OCI-LY3 (cell line): ENCODE results near the gene LGALS8.

Experiments
- H2AFZ ChIP-seq: fragments of 200-600, 300-600 bp; shearing (Covaris generic); 2 replicates; pipeline ENCODE4 v1.6.0; 2014; ENCODE audit warnings: antibody characterized with exemption, low read depth, low read length
- H3K27ac ChIP-seq: fragments of 200-600, 300-600 bp; sonication (generic); 2 replicates; pipeline ENCODE4 v1.5.1; 2014; ENCODE audit warnings: mild to moderate bottlenecking, low read length, moderate library complexity, mixed read lengths
- H3K27me3 ChIP-seq: fragments of 200-600, 300-600 bp; sonication (generic); 2 replicates; pipeline ENCODE4 v1.6.1; 2014; ENCODE audit warnings: low read depth, low read length, mixed read lengths
- H3K36me3 ChIP-seq: fragments of 200-600, 300-600 bp; sonication (generic); replicated peaks from 2 replicates; pipeline ENCODE3; 2014; ENCODE audit warnings: low read depth, low read length, mixed read lengths
- H3K4me1 ChIP-seq: fragments of 300-600, 200-600 bp; sonication (generic); 2 replicates; pipeline ENCODE4 v1.6.1; 2014; ENCODE audit warnings: low read length, mixed read lengths
- H3K4me2 ChIP-seq: fragments of 200-600, 300-600 bp; sonication (generic); 2 replicates; pipeline ENCODE4 v1.6.1; 2014; ENCODE audit warnings: low read length, mixed read lengths
- H3K4me3 ChIP-seq: fragments of 300-600, 200-600 bp; sonication (generic); 2 replicates; pipeline ENCODE4 v1.5.1; 2014; ENCODE audit warnings: antibody characterized with exemption, mild to moderate bottlenecking, low read length, moderate library complexity
- H3K79me2 ChIP-seq: fragments of 300-600, 200-600 bp; shearing (Covaris generic); 2 replicates; pipeline ENCODE4 v1.6.1; 2014; ENCODE audit warnings: mild to moderate bottlenecking, low read length, mixed read lengths
- H3K9ac ChIP-seq: fragments of 300-600, 200-600 bp; shearing (Covaris generic); 2 replicates; pipeline ENCODE4 v1.6.0; 2014; ENCODE audit warnings: mild to moderate bottlenecking, low read length, moderate library complexity
- H3K9me3 ChIP-seq: fragments of 200-600, 300-600 bp; shearing (Covaris generic); 2 replicates; pipeline ENCODE4 v1.6.1; 2014; ENCODE audit warnings: low read length, mixed read lengths; ENCODE audit not compliant: insufficient read depth
- H4K20me1 ChIP-seq: fragments of 200-600, 300-600 bp; sonication (generic); 2 replicates; pipeline ENCODE4 v1.6.1; 2016; ENCODE audit warnings: low read length, mixed read lengths; ENCODE audit not compliant: insufficient read depth
- CTCF ChIP-seq: fragments of 200-600, 300-600 bp; sonication (generic); IDR thresholded peaks from 2 replicates; pipeline ENCODE4 v1.5.1; 2014; ENCODE audit warnings: antibody characterized with exemption, low read length, low read depth
- EZH2phosphoT487 ChIP-seq: fragments of 200-600 bp; shearing (Covaris generic); IDR thresholded peaks from 2 replicates; pipeline ENCODE4 v1.6.1; 2018; ENCODE audit warnings: antibody characterized with exemption, mixed run types, low read depth

LGALS8 gene

DNA sequence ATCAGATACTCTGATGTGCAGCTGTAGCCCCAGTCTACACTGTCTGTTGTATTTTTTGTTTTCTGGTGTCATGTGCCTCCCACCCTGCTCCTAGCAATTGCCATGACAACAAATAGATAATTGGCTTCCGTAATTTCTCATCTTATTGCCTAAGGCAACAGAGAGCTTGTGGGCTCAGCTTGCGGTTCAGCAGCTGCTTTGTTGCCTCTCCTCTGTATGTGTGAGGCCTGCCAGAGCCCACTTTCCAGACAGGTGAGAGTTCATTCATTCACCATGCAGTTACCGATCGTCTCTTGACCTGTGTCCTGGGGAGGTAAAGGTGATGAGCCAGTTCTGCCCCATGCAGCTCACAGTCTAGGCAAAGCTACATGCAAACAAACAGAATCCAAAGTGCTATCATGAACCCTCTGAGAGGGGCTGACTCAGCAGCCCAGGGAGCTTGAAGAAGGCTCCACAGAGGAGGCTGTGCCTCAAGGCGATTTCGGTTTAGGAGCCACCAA is 11.9 kb downstream of the LGALS8 start:
- Histone ChIP-seq H3K27ac (no peak overlapping the region), H4K20me1 (no peaks in the 10 kb centered on the region), H3K4me3 (no peak overlapping the region), H3K79me2 (no peaks in the 10 kb centered on the region), H3K9ac (no peak overlapping the region), H3K36me3 (peaks cover 13% of the 10 kb centered on the region), H3K4me1 (peaks cover 14% of the 10 kb centered on the region), H3K27me3 (no peaks in the 10 kb centered on the region), H3K9me3 (no peaks in the 10 kb centered on the region), H3K4me2 (no peak overlapping the region), H2AFZ (no peak overlapping the region)
- TF ChIP-seq EZH2phosphoT487: no peak
- no peak for TF ChIP-seq CTCF

DNA sequence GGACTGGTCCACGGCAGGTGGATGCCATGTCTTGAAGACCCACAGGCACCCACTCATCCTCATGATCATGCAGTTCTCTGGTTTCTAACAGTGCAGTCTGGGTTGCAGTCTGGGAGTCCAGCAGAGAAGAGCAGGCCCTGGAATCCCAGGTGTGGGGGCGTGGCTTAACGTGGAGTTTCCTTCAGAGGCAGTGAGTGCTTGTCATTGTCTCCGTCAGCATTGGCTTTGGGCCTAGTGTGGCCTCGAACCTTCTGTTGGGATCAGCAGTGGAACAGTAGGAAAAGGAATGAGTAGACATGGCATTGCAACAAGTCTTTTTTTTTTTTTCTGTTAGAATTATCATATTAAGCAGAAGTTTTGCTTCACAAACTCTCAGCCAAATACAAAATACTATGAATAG is 12.8 kb downstream of the LGALS8 start:
- TF ChIP-seq EZH2phosphoT487: no peak
- no peak for TF ChIP-seq CTCF
- Histone ChIP-seq H3K4me2 (no peak overlapping the region), H3K9ac (no peak overlapping the region), H3K27ac (no peak overlapping the region), H3K79me2 (no peaks in the 10 kb centered on the region), H3K27me3 (no peaks in the 10 kb centered on the region), H2AFZ (no peak overlapping the region), H3K4me3 (no peak overlapping the region), H3K36me3 (peaks cover 16% of the 10 kb centered on the region), H4K20me1 (no peaks in the 10 kb centered on the region), H3K9me3 (no peaks in the 10 kb centered on the region), H3K4me1 (peaks cover 8% of the 10 kb centered on the region)

DNA sequence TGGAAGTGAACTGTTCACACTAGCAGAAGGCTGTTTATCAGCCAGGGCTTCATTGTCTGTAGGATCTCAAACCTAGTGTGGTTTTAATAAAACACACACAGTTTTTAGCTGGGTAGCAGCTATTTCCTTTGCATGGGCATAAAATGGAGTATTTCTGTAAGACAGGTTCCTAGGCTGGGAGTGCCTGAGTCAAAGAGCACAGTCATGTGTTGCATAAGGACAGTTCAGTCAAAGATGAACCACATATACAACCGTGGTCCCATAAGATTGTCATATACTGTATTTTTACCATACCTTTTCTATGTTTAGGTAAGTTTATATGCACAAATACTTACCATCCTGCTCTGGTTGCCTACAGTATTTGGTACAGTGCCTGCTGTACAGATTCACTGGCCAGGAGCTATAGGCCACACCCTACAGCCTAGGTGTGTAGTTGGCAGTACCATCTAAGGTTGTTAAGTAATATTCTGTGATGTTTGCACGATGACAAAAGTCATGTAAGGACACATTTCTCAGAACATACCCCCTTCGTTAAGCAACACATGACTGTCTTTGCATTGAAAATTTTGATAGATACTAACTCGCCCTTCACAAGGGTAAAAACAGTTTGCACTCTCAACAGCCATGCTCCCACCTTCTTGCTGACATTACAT is 17.2 kb downstream of the LGALS8 start:
- peaks cover 36% of the 10 kb centered on the region for H3K36me3 ChIP-seq
- H3K27ac ChIP-seq: no peak overlapping the region
- no peak overlapping the region for H3K4me3 ChIP-seq
- H3K9me3 ChIP-seq: no peaks in the 10 kb centered on the region
- H2AFZ ChIP-seq: no peak overlapping the region
- H3K9ac ChIP-seq: no peak overlapping the region
- TF ChIP-seq CTCF (no peak), EZH2phosphoT487 (no peak)
- H4K20me1 ChIP-seq: no peaks in the 10 kb centered on the region
- no peaks in the 10 kb centered on the region for H3K4me1 ChIP-seq
- no peak overlapping the region for H3K4me2 ChIP-seq
- H3K79me2 ChIP-seq: no peaks in the 10 kb centered on the region
- no peaks in the 10 kb centered on the region for H3K27me3 ChIP-seq

- no peaks in the 10 kb centered on the region for H4K20me1 ChIP-seq
- no peak overlapping the region for H3K27ac ChIP-seq
- H3K79me2 ChIP-seq: no peaks in the 10 kb centered on the region
- H3K27me3 ChIP-seq: no peaks in the 10 kb centered on the region
- H3K4me1 ChIP-seq: no peaks in the 10 kb centered on the region
- H2AFZ ChIP-seq: no peak overlapping the region
- H3K9me3 ChIP-seq: no peaks in the 10 kb centered on the region
- H3K4me3 ChIP-seq: no peak overlapping the region
- no peak overlapping the region for H3K4me2 ChIP-seq
- TF ChIP-seq EZH2phosphoT487: no peak
- no peak for TF ChIP-seq CTCF
- no peak overlapping the region for H3K9ac ChIP-seq
- peaks cover 44% of the 10 kb centered on the region for H3K36me3 ChIP-seq
These were observed 17.9 kb downstream of the LGALS8 start for GRCh38 chr1:236541710-236542109.
